Measurements from ENCODE around the gene GTF2H4. TPM values are rescaled to one million over a fixed set of nuclear protein-coding genes. Genes with fewer than 3 reads are reported as not detected.
"Not testable (repeated sequence)": the region's sequence is repeated elsewhere in the genome, so short reads cannot be mapped to it uniquely, and the experiment has no call there.

GTF2H4 gene
- total RNA-seq, 2 donors from 2014 or later = 43.5 to 46.9 TPM

DNA sequence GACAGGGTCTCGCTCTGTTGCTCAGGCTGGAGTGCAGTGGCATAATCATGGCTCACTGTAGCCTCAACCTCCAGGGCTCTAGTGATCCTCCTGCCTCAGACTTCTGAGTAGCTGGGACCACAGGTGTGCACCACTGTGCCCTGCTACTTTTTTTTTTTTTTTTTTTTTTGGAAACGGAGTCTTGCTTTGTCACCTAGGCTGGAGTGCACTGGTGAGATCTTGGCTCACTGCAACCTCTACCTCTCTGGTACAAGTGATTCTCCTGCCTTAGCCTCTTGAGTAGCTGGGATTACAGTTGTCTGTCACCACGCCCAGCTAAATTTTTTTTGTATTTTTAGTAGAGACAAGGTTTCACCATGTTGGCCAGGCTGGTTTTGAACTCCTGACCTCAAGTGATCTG, 19.1 kb downstream of the GTF2H4 start:
- H3K27me3 Mint-ChIP-seq (ENCODE audit: low read depth); H3K27ac Mint-ChIP-seq; ATAC-seq (replicated peaks in 1 of 2); H3K9me3 Mint-ChIP-seq; DNase-seq; H3K4me1 Mint-ChIP-seq (ENCODE audit: low read depth); H3K4me3 Mint-ChIP-seq: not testable (repeated sequence)
- peaks cover 3 to 18% of the 10 kb centered on the region in 2 donors for H3K36me3 Mint-ChIP-seq (ENCODE audit: insufficient read depth in 2 of 2)

DNA sequence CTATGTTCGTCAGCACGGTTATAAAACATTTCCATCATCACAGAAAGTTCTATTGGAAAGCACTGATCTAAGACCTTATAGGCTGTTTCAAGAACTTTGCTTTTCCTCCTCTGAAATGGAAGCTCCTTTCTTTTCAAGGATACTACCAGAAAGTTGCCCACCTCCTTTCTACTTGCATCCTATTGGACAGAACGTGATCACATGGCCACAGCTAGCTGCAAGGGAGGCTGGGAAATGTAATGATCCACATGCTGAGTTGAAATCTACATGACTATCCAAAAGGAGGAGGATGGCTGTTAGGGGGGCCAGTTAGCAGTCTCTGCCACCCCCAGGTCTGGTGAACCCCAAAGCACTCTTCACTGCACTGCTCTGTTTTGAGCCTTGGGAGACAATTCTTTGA, 20.7 kb downstream of the GTF2H4 start:
- Mint-ChIP-seq H3K27me3 (ENCODE audit: low read depth) (no peaks in the 10 kb centered on the region), H3K4me3 (no peak overlapping the region), H3K36me3 (ENCODE audit: insufficient read depth in 2 of 2) (peaks cover 3 to 16% of the 10 kb centered on the region in 2 donors), H3K27ac (no peak overlapping the region), H3K9me3 (peaks cover 3 to 4% of the 10 kb centered on the region in 2 donors), H3K4me1 (ENCODE audit: low read depth) (no peaks in the 10 kb centered on the region)
- ATAC-seq (replicated peaks in 1 of 2) (no peak), DNase-seq (no peak)

- Mint-ChIP-seq H3K4me3 (no peak overlapping the region), H3K4me1 (ENCODE audit: low read depth) (peaks cover 6% of the 10 kb centered on the region), H3K27me3 (ENCODE audit: low read depth) (no peaks in the 10 kb centered on the region), H3K9me3 (peaks cover 3 to 4% of the 10 kb centered on the region in 2 donors), H3K36me3 (ENCODE audit: insufficient read depth in 2 of 2) (peaks cover 3 to 14% of the 10 kb centered on the region in 2 donors), H3K27ac (no peak overlapping the region)
- no peak for ATAC-seq (replicated peaks in 1 of 2)
- DNase-seq = no peak
These were observed 22.5 kb downstream of the GTF2H4 start for GRCh38 chr6:30930506-30930905.

DNA sequence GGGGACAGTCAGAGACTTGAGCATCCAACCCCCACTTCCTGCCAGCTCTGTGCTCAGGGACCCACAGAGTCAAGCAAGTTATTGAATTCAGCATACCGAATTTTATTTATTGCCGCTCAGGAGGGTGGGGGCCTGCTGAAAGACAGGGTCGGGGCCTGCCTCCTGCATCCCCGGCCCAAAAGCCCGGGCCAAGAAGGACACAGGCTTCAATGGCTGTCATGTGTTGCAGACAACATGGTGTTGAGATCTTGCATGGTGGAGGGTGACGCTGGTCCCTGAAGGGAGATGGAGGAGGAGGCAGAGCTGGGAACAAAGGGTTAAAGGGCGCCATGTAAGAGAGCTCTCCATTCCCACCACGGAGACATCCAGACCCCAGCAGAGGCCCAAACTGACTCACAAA, 23.3 kb downstream of the GTF2H4 start:
- no peak for ATAC-seq (replicated peaks in 1 of 2)
- peaks cover 3 to 4% of the 10 kb centered on the region in 2 donors for H3K9me3 Mint-ChIP-seq
- no peak for DNase-seq
- H3K27ac Mint-ChIP-seq = no peak overlapping the region
- peaks cover 3 to 14% of the 10 kb centered on the region in 2 donors for H3K36me3 Mint-ChIP-seq (ENCODE audit: insufficient read depth in 2 of 2)
- H3K4me1 Mint-ChIP-seq (ENCODE audit: low read depth) = peaks cover 7% of the 10 kb centered on the region
- H3K27me3 Mint-ChIP-seq (ENCODE audit: low read depth) = peaks cover under 1% of the 10 kb centered on the region
- no peak overlapping the region for H3K4me3 Mint-ChIP-seq

- ATAC-seq (replicated peaks in 1 of 2) = no peak
- H3K4me1 Mint-ChIP-seq (ENCODE audit: low read depth) = peaks cover 7% of the 10 kb centered on the region
- no peak within 1 kb of the TSS for H3K27ac Mint-ChIP-seq
- DNase-seq = no peak
- H3K27me3 Mint-ChIP-seq (ENCODE audit: low read depth) = peaks cover 7% of the 10 kb centered on the region
- no peak within 1 kb of the TSS for H3K4me3 Mint-ChIP-seq
- H3K36me3 Mint-ChIP-seq (ENCODE audit: insufficient read depth in 2 of 2) = peaks cover 3 to 14% of the 10 kb centered on the region in 2 donors
- peaks cover 3 to 4% of the 10 kb centered on the region in 2 donors for H3K9me3 Mint-ChIP-seq
These were observed 24.1 kb downstream of the GTF2H4 start, which contains the start of gene SFTA2 for GRCh38 chr6:30931969-30932645. Gene SFTA2, minus strand, starts transcription at chr6:30932170. Its CDS starts 74 bp downstream, at chr6:30932096.

DNA sequence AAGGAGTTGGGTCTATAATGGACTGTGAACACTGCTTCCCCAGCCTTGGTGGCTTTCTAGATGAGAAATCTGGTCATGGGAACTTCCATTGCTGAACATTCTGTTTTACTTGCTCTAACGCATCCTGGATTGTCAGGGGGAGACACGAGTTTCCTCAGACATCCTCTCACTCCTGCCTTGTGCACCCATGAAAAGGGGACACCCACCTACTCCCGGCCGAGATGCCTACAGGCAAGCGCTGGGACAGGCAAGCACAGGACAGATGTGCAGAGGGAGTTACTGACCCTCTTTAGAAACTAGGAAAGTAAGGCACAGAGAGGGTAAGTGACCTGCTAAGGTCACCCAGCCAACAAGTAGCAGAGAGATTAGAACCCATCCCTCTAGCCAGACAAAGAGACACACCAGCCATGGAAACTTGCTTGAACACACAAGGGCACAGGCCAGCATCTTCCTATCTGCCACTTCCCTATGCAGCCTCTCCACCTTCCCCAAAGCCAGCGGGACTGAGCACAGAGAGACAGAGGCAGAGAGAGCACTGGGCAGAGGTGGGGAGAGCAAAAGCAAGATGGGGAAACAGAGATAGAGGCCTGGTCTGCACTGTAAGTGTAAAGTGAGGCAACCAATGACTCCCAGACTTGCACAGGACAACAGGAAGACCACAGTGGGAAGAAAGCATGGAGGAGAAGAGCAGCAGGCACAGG, 24.8 kb downstream of the GTF2H4 start:
- Mint-ChIP-seq H3K27ac (no peak overlapping the region), H3K36me3 (ENCODE audit: insufficient read depth in 2 of 2) (peaks cover 3 to 9% of the 10 kb centered on the region in 2 donors), H3K4me3 (no peak overlapping the region), H3K27me3 (ENCODE audit: low read depth) (peaks cover 7% of the 10 kb centered on the region), H3K9me3 (peaks cover 3 to 4% of the 10 kb centered on the region in 2 donors), H3K4me1 (ENCODE audit: low read depth) (peaks cover 7% of the 10 kb centered on the region)
- ATAC-seq (replicated peaks in 1 of 2) (no peak), DNase-seq (no peak)

DNA sequence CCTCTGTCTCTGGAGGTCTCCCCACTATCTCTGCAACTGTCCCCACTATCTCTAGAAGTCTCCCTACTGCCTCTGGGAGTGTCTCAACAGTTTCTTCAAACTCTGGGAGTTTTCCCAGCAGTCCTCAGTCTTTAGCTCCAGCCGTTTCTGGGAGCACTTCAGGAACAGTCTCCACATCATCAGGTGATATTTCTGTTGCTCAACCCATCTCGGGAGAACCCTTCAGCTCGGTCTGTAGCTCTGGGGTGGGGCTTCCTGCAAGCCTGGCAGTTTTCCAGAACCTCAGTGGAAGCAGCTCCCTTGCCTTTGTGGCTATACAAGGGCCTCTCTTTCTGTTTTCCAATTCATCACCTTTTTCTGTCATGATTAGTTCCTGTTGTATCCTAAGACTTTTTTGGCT, 27.0 kb downstream of the GTF2H4 start:
- Mint-ChIP-seq H3K4me3 (no peak overlapping the region), H3K27ac (no peak overlapping the region), H3K36me3 (ENCODE audit: insufficient read depth in 2 of 2) (no peaks in the 10 kb centered on the region), H3K9me3 (no peaks in the 10 kb centered on the region), H3K27me3 (ENCODE audit: low read depth) (peaks cover 7% of the 10 kb centered on the region), H3K4me1 (ENCODE audit: low read depth) (peaks cover 7% of the 10 kb centered on the region)
- DNase-seq (no peak), ATAC-seq (replicated peaks in 1 of 2) (no peak)

- Mint-ChIP-seq H3K4me3 (no peak overlapping the region), H3K27me3 (ENCODE audit: low read depth) (peaks cover 23% of the 10 kb centered on the region), H3K36me3 (ENCODE audit: insufficient read depth in 2 of 2) (no peaks in the 10 kb centered on the region), H3K9me3 (no peaks in the 10 kb centered on the region), H3K4me1 (ENCODE audit: low read depth) (peaks cover 7% of the 10 kb centered on the region), H3K27ac (no peak overlapping the region)
- DNase-seq (no peak), ATAC-seq (replicated peaks in 1 of 2) (no peak)
These were observed 29.3 kb downstream of the GTF2H4 start for GRCh38 chr6:30937265-30937664.

DNA sequence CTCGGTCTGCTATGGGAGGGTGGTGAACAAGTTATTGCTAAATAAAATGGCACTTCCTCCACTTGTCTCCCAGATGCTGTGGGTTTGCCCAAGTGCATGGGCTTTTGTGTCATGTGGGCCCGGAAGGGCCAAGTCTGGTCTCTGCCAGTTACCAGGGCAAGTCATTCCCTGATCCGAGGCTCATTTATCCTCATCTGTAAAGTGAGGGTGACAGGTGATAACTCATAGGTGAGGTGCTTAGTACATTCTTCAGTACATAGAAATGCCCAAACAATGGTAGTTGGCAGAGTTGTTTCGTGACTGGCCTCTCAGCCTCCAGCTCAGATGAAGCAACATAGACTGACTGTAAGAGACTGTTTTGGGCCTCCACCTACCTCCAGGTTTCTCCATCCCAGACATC, 30.7 kb downstream of the GTF2H4 start:
- Mint-ChIP-seq H3K9me3 (no peaks in the 10 kb centered on the region), H3K36me3 (ENCODE audit: insufficient read depth in 2 of 2) (no peaks in the 10 kb centered on the region), H3K27ac (no peak overlapping the region), H3K4me1 (ENCODE audit: low read depth) (peaks cover 17% of the 10 kb centered on the region), H3K4me3 (no peak overlapping the region), H3K27me3 (ENCODE audit: low read depth) (peaks cover 38% of the 10 kb centered on the region)
- ATAC-seq (replicated peaks in 1 of 2) = no peak
- no peak for DNase-seq

DNA sequence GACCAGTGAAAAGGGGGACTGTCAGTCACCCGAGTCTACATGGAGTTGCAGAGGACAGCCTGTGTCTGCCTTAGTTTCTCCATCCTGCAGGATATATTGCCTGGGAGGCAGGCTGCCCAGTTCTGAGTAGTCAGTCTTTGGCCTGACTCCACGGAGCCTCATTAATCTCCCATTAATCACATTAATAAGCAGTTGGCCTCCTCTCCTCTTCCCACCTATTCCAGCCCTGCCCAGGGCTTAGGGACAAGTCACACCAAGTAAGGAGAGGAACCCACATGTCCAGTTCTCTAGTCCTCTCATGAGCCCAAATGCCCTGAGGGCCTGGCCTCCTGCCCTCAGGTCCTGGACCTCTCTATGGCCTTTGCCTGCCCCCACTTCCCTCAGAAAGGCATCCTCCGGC, 31.5 kb downstream of the GTF2H4 start:
- Mint-ChIP-seq H3K4me3 (no peak overlapping the region), H3K36me3 (ENCODE audit: insufficient read depth in 2 of 2) (no peaks in the 10 kb centered on the region)

GRCh38 chr6:30940361-30940986, 32.5 kb downstream of the GTF2H4 start, which contains the start of gene MUCL3:
Gene MUCL3, plus strand, starts transcription at chr6:30940973. Its CDS starts 27 bp downstream, at chr6:30941000.
- DNase-seq (no peak), ATAC-seq (replicated peaks in 1 of 2) (no peak)
- H3K9me3 Mint-ChIP-seq = no peaks in the 10 kb centered on the region

More for the DNA sequence above, 31.5 kb downstream of the GTF2H4 start:
- Mint-ChIP-seq H3K4me1 (ENCODE audit: low read depth) (peaks cover 17% of the 10 kb centered on the region), H3K27ac (no peak overlapping the region), H3K9me3 (no peaks in the 10 kb centered on the region), H3K27me3 (ENCODE audit: low read depth) (peaks cover 45% of the 10 kb centered on the region)
- ATAC-seq (replicated peaks in 1 of 2) (no peak), DNase-seq (no peak)

DNA sequence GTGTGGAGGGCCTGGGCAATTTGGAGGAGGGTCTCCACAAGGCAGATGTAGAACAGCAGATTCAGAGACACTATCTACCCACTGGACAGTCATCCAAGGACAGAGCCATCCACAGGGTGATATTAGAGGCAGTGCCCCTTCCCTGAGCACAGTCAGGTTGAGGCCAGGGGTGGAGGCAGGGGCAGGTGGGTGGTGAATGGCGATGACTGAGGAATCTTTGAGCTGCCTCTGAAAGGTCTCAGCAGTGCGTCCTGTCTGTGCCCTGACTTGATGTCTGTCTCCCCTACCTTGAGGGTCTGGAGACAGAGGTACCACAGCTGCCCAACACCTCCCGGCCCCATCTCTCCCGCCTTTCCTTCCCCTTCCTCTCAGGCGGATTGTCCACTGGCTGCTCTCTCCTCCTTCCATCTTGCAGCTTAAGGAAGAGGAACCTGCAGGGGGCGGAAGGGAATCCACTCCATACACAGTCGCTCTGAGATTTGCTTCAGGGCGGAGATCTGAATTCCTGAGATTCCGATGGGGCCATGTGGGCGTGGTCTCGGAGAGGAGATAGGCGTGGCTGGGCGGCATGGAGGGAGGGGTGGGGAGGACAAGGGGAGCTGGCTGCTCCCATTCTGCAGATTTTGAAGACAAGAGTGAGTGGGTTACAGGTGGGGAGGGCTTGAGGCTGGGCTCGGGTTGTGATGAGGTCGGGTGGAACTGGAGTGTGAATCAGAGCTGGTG, 34.5 kb downstream of the GTF2H4 start:
- DNase-seq (no peak), ATAC-seq (replicated peaks in 1 of 2) (no peak)
- Mint-ChIP-seq H3K27ac (no peak overlapping the region), H3K9me3 (no peaks in the 10 kb centered on the region), H3K27me3 (ENCODE audit: low read depth) (peaks cover 67% of the 10 kb centered on the region), H3K4me1 (ENCODE audit: low read depth) (peaks cover 10% of the 10 kb centered on the region), H3K4me3 (no peak overlapping the region), H3K36me3 (ENCODE audit: insufficient read depth in 2 of 2) (no peaks in the 10 kb centered on the region)

More at GRCh38 chr6:30940361-30940986, 32.5 kb downstream of the GTF2H4 start, which contains the start of gene MUCL3:
- H3K36me3 Mint-ChIP-seq (ENCODE audit: insufficient read depth in 2 of 2) = no peaks in the 10 kb centered on the region
- no peak within 1 kb of the TSS for H3K4me3 Mint-ChIP-seq
- no peak within 1 kb of the TSS for H3K27ac Mint-ChIP-seq
- peaks cover 11% of the 10 kb centered on the region for H3K4me1 Mint-ChIP-seq (ENCODE audit: low read depth)
- H3K27me3 Mint-ChIP-seq (ENCODE audit: low read depth) = peaks cover 55% of the 10 kb centered on the region
